ENCODE measurements around the gene ITIH1. TPM values are rescaled to one million over a fixed set of nuclear protein-coding genes. Genes with fewer than 3 reads are reported as not detected.

The ITIH1 gene
- total RNA-seq, 3 donors from 2014 or later, result 0.32 to 0.33 TPM; not detected in 1

GRCh38 chr3:52788890-52789745 lies 11.7 kb downstream of the ITIH1 start:
- Histone ChIP-seq H3K27ac (no peak overlapping the region), H3K9me3 (no peaks in the 10 kb centered on the region), H3K36me3 (no peaks in the 10 kb centered on the region), H3K27me3 (no peaks in the 10 kb centered on the region), H3K4me1 (no peaks in the 10 kb centered on the region), H3K4me3 (no peak overlapping the region)
- TF ChIP-seq CTCF (IDR thresholded peaks at IDR 0.05), result no peak
- TF ChIP-seq POLR2AphosphoS5 (IDR thresholded peaks at IDR 0.05), result no peak
- TF ChIP-seq POLR2A (IDR thresholded peaks at IDR 0.05), result no peak
- no peak for DNase-seq (ENCODE audit: low spot score in 2 of 2)
- intact Hi-C loops (cut with DNase I; ENCODE audit: low total_unique reads), result no loop called here

GRCh38 chr3:52789746-52790040 lies 12.3 kb downstream of the ITIH1 start:
- intact Hi-C loops (cut with DNase I; ENCODE audit: low total_unique reads), result no loop called here
- Histone ChIP-seq H3K4me1 (no peaks in the 10 kb centered on the region), H3K36me3 (no peaks in the 10 kb centered on the region), H3K27ac (no peak overlapping the region), H3K27me3 (no peaks in the 10 kb centered on the region), H3K4me3 (no peak overlapping the region), H3K9me3 (no peaks in the 10 kb centered on the region)
- no peak for TF ChIP-seq POLR2AphosphoS5 (IDR thresholded peaks at IDR 0.05)
- TF ChIP-seq POLR2A (IDR thresholded peaks at IDR 0.05), result no peak
- TF ChIP-seq CTCF (IDR thresholded peaks at IDR 0.05), result no peak
- no peak for DNase-seq (ENCODE audit: low spot score in 2 of 2)

- no peak overlapping the region for H3K4me3 ChIP-seq
- TF ChIP-seq CTCF (IDR thresholded peaks at IDR 0.05), result no peak
- no peak for TF ChIP-seq POLR2AphosphoS5 (IDR thresholded peaks at IDR 0.05)
- no peak for TF ChIP-seq POLR2A (IDR thresholded peaks at IDR 0.05)
- no peaks in the 10 kb centered on the region for H3K36me3 ChIP-seq
- no peaks in the 10 kb centered on the region for H3K9me3 ChIP-seq
- no peaks in the 10 kb centered on the region for H3K4me1 ChIP-seq
- H3K27me3 ChIP-seq, result no peaks in the 10 kb centered on the region
- H3K27ac ChIP-seq, result no peak overlapping the region
- DNase-seq (ENCODE audit: low spot score in 2 of 2), result no peak
- intact Hi-C loops (cut with DNase I; ENCODE audit: low total_unique reads), result no loop called here
Observed at GRCh38 chr3:52790337-52790736, 12.9 kb downstream of the ITIH1 start.

GRCh38 chr3:52790741-52791140 lies 13.3 kb downstream of the ITIH1 start:
- DNase-seq (ENCODE audit: low spot score in 2 of 2), result no peak
- Histone ChIP-seq H3K27ac (no peak overlapping the region), H3K36me3 (no peaks in the 10 kb centered on the region), H3K4me3 (no peak overlapping the region), H3K9me3 (no peaks in the 10 kb centered on the region), H3K27me3 (no peaks in the 10 kb centered on the region), H3K4me1 (no peaks in the 10 kb centered on the region)
- intact Hi-C loops (cut with DNase I; ENCODE audit: low total_unique reads), result no loop called here
- TF ChIP-seq POLR2AphosphoS5 (IDR thresholded peaks at IDR 0.05) (no peak), CTCF (IDR thresholded peaks at IDR 0.05) (no peak), POLR2A (IDR thresholded peaks at IDR 0.05) (no peak)

- Histone ChIP-seq H3K27ac (no peak overlapping the region), H3K9me3 (no peaks in the 10 kb centered on the region), H3K27me3 (no peaks in the 10 kb centered on the region), H3K36me3 (no peaks in the 10 kb centered on the region), H3K4me1 (no peaks in the 10 kb centered on the region), H3K4me3 (no peak overlapping the region)
- TF ChIP-seq CTCF (IDR thresholded peaks at IDR 0.05) (no peak), POLR2A (IDR thresholded peaks at IDR 0.05) (no peak), POLR2AphosphoS5 (IDR thresholded peaks at IDR 0.05) (no peak)
- DNase-seq (ENCODE audit: low spot score in 2 of 2), result no peak
- intact Hi-C loops (cut with DNase I; ENCODE audit: low total_unique reads), result no loop called here
Observed at GRCh38 chr3:52791366-52791765, 14.0 kb downstream of the ITIH1 start.
